Measurements from ENCODE around the gene KIAA0825.

The KIAA0825 gene

GRCh38 chr5:94353605-94354004 is 264.8 kb downstream of the KIAA0825 start:
- TF ChIP-seq CTCF (conservative IDR thresholded peaks at IDR 0.05; ENCODE audit: low read length), result no peak
- DNase-seq (ENCODE audit: low read depth), result no peak
- H3K4me3 ChIP-seq (ENCODE audit: low read length), result no peak overlapping the region

DNA sequence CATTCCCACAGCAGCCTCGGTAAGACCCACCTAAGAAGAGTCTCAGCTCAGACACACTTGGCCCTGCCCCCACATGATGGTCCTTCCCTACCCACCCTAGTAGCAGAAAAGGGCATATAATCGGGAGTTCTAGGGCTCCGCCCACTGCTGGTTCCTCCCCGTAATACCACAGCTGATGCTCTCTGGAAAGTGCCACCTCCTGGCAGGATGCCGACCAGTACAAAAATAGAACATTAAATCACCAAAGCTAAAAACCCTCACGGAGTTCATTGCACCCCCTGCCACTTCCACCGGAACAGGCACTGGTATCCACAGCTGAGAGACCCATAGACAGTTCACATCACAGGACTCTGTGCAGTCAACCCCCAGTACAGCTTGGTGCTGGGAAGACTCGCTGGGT is 271.3 kb downstream of the KIAA0825 start:
- no peak for TF ChIP-seq CTCF (conservative IDR thresholded peaks at IDR 0.05; ENCODE audit: low read length)
- no peak for DNase-seq (ENCODE audit: low read depth)

GRCh38 chr5:94345257-94345656 is 273.1 kb downstream of the KIAA0825 start:
- H3K4me3 ChIP-seq (ENCODE audit: low read length), result no peak overlapping the region
- DNase-seq (ENCODE audit: low read depth), result no peak
- no peak for TF ChIP-seq CTCF (conservative IDR thresholded peaks at IDR 0.05; ENCODE audit: low read length)

More for the DNA sequence above, 271.3 kb downstream of the KIAA0825 start:
- no peak overlapping the region for H3K4me3 ChIP-seq (ENCODE audit: low read length)

DNA sequence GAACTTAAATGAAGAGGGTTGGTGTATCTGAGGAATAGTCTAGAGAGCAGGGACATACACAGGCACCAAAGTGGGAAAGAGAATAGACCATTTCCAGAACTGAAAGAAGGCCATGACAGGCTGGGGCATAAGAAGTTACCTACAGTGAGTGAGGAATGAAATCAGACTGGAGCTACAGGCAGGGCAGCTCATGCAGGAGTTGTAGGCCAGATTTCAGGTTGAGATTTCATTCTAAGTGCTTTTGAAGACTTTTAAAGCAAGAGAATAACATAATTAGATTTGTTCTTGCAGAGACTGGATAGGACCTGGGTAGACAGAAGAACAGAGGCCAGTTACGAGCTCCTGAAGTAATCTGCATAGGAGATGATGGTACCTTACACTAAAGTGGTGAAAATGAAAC is 280.8 kb downstream of the KIAA0825 start:
- no peak overlapping the region for H3K4me3 ChIP-seq (ENCODE audit: low read length)
- no peak for TF ChIP-seq CTCF (conservative IDR thresholded peaks at IDR 0.05; ENCODE audit: low read length)
- no peak for DNase-seq (ENCODE audit: low read depth)

- no peak for DNase-seq (ENCODE audit: low read depth)
- TF ChIP-seq CTCF (conservative IDR thresholded peaks at IDR 0.05; ENCODE audit: low read length), result no peak
- H3K4me3 ChIP-seq (ENCODE audit: low read length), result no peak overlapping the region
These were observed 282.5 kb downstream of the KIAA0825 start for GRCh38 chr5:94335936-94336335.

- DNase-seq (ENCODE audit: low read depth), result no peak
- TF ChIP-seq CTCF (conservative IDR thresholded peaks at IDR 0.05; ENCODE audit: low read length), result no peak
- no peak overlapping the region for H3K4me3 ChIP-seq (ENCODE audit: low read length)
These were observed 289.3 kb downstream of the KIAA0825 start for GRCh38 chr5:94329115-94329514.

- no peak overlapping the region for H3K4me3 ChIP-seq (ENCODE audit: low read length)
- peak; percentile 6 for DNase-seq (ENCODE audit: low read depth)
- peak; percentile 15; the same call in 1 of the 2 replicates for TF ChIP-seq CTCF (conservative IDR thresholded peaks at IDR 0.05; ENCODE audit: low read length)
These were observed 291.8 kb downstream of the KIAA0825 start for GRCh38 chr5:94326586-94326985.
